Activated CD4-positive, alpha-beta T cell treated with anti-CD3 and anti-CD28 coated beads for 48 hours (primary cell): Measurements from ENCODE around the gene MREG.
A peak's percentile ranks its signal among the peaks of the same experiment; 100 is the strongest.
"Not testable (repeated sequence)": the region's sequence is repeated elsewhere in the genome, so short reads cannot be mapped to it uniquely, and the experiment has no call there.

ENCODE experiments used
- DNase-seq: peaks from one replicate; pipeline ENCODE4 v3.0.0-alpha.2; 2020

Gene MREG

GRCh38 chr2:216018709-216019108 lies 5.4 kb upstream of the MREG start:
- no peak for DNase-seq

GRCh38 chr2:216017365-216017764 lies 4.0 kb upstream of the MREG start:
- DNase-seq = peak; percentile 60

GRCh38 chr2:216016581-216016980 lies 3.2 kb upstream of the MREG start:
- no peak for DNase-seq

- DNase-seq = peak; percentile 67
Observed at GRCh38 chr2:216015722-216016464, 2.5 kb upstream of the MREG start.

GRCh38 chr2:216014986-216015385 lies 1.6 kb upstream of the MREG start:
- no peak for DNase-seq

- no peak for DNase-seq
Observed at GRCh38 chr2:216014006-216014405, 655 bp upstream of the MREG start.

GRCh38 chr2:216012830-216013079 lies 596 bp downstream of the MREG start:
- DNase-seq = no peak

- no peak for DNase-seq
Observed at GRCh38 chr2:216012133-216012829, 1.1 kb downstream of the MREG start.

GRCh38 chr2:216009215-216009614 lies 4.1 kb downstream of the MREG start:
- not testable (repeated sequence) for DNase-seq

GRCh38 chr2:216008387-216008786 lies 5.0 kb downstream of the MREG start:
- no peak for DNase-seq

- peak; percentile 70 for DNase-seq
Observed at GRCh38 chr2:216006164-216006663, 7.1 kb downstream of the MREG start.

GRCh38 chr2:216004697-216005283 lies 8.6 kb downstream of the MREG start:
- DNase-seq = peak; percentile 38

- no peak for DNase-seq
Observed at GRCh38 chr2:216003876-216004696, 9.3 kb downstream of the MREG start.

GRCh38 chr2:216002693-216003092 lies 10.7 kb downstream of the MREG start:
- no peak for DNase-seq

GRCh38 chr2:216002101-216002678 lies 11.2 kb downstream of the MREG start:
- DNase-seq = no peak

GRCh38 chr2:216001216-216002100 lies 11.9 kb downstream of the MREG start:
- DNase-seq = no peak

- DNase-seq = no peak
Observed at GRCh38 chr2:215998636-215999035, 14.7 kb downstream of the MREG start.

GRCh38 chr2:215997219-215997618 lies 16.1 kb downstream of the MREG start:
- DNase-seq = no peak

- no peak for DNase-seq
Observed at GRCh38 chr2:215994911-215995310, 18.4 kb downstream of the MREG start.

- DNase-seq = not testable (repeated sequence)
Observed at GRCh38 chr2:215988556-215989207, 24.7 kb downstream of the MREG start.

- DNase-seq = no peak
Observed at GRCh38 chr2:215985257-215985656, 28.1 kb downstream of the MREG start.
